ENCODE data around the gene NANS. TPM values are rescaled to one million over a fixed set of nuclear protein-coding genes. Genes with fewer than 3 reads are reported as not detected.

The NANS gene
- total RNA-seq, 1 experiment from 2014 or later = 48.9 TPM

- no peaks in the 10 kb centered on the region for H3K9me2 ChIP-seq (ENCODE audit: insufficient read depth)
- H3K4me1 ChIP-seq (ENCODE audit: control insufficient read depth in 1 of 2, insufficient read depth in 2 of 2, low read length in 2 of 2) = no peaks in the 10 kb centered on the region
- H3K9me3 ChIP-seq (ENCODE audit: control insufficient read depth in 1 of 2, insufficient read depth in 1 of 2, low read depth in 1 of 2, low read length in 2 of 2) = no peaks in the 10 kb centered on the region
- RAD21 ChIA-PET (ENCODE audit: low non-redundant PET in 1 of 2, low total read pairs in 2 of 2, uncharacterized antibody in 2 of 2, unreplicated experiment in 2 of 2) = no interaction called here
- H3K4me3 ChIP-seq (replicated peaks in 1 of 2; ENCODE audit: low read depth in 1 of 2, low read length in 2 of 2) = no peak overlapping the region
- no peak overlapping the region for H3K4me2 ChIP-seq (ENCODE audit: low read length)
- TF ChIP-seq ZBTB33 (IDR thresholded peaks at IDR 0.05; ENCODE audit: extremely low read depth, insufficient replicate concordance, low read length) (no peak), CBX3 (IDR thresholded peaks at IDR 0.05; ENCODE audit: low read depth) (no peak), SIN3A (IDR thresholded peaks at IDR 0.05; ENCODE audit: low read depth) (no peak), CEBPB (IDR thresholded peaks at IDR 0.05; ENCODE audit: low read depth) (no peak), REST (IDR thresholded peaks at IDR 0.05; ENCODE audit: low read depth) (no peak)
- no peaks in the 10 kb centered on the region for H3K36me3 ChIP-seq (ENCODE audit: control insufficient read depth in 1 of 2, insufficient read depth in 2 of 2, low read length in 2 of 2)
- DNase-seq (ENCODE audit: low read depth, low spot score) (no peak), ATAC-seq (no peak)
- CTCF ChIA-PET = no interaction called here
- no peak overlapping the region for H2AFZ ChIP-seq (ENCODE audit: low read depth, low read length, poor library complexity, severe bottlenecking)
- no TSS peak for BruUV-seq (replicated peaks)
- intact Hi-C loops (cut with micrococcal nuclease) = no loop called here
- H3K27me3 ChIP-seq (ENCODE audit: insufficient read depth, low read length) = no peaks in the 10 kb centered on the region
- H4K20me1 ChIP-seq (ENCODE audit: insufficient read depth) = no peaks in the 10 kb centered on the region
- H3K9ac ChIP-seq (ENCODE audit: low read length) = no peak overlapping the region
- POLR2A ChIA-PET = no interaction called here
- no peak overlapping the region for H3K27ac ChIP-seq (ENCODE audit: low read depth, low read length)
- H3K79me2 ChIP-seq (ENCODE audit: insufficient read depth, low read length) = no peaks in the 10 kb centered on the region
Measured at GRCh38 chr9:98128316-98128715, 71.8 kb downstream of the NANS start.

Data from HCT116 (cell line).